GM12864 (cell line): ENCODE data around the gene KIZ.

Experiments used
- DNase-seq: peaks from one replicate; pipeline ENCODE4 v3.0.0-alpha.2; 2011; ENCODE audit warnings: low read depth
- H3K4me3 ChIP-seq: 2 replicates; pipeline ENCODE4 v1.5.1; 2011; ENCODE audit warnings: mild to moderate bottlenecking, low read depth, low read length, control low read depth
- CTCF ChIP-seq: IDR thresholded peaks from 2 replicates; pipeline ENCODE4 v1.5.1; 2011; ENCODE audit warnings: low read depth, mild to moderate bottlenecking, moderate library complexity, low read length, control low read depth, inconsistent platforms; ENCODE audit errors: missing control alignments

The KIZ gene

GRCh38 chr20:21105429-21106170, 20.3 kb upstream of the KIZ start:
- no peak for TF ChIP-seq CTCF
- DNase-seq: no peak
- H3K4me3 ChIP-seq: no peak overlapping the region

- TF ChIP-seq CTCF: no peak
- no peak for DNase-seq
Observed at GRCh38 chr20:21106171-21107017, 19.5 kb upstream of the KIZ start, which contains the start of gene LINC00237. LINC00237 (minus strand) TSS chr20:21106358.

GRCh38 chr20:21109144-21109543, 16.7 kb upstream of the KIZ start:
- no peak for TF ChIP-seq CTCF
- no peak overlapping the region for H3K4me3 ChIP-seq
- DNase-seq: no peak

More at GRCh38 chr20:21106171-21107017, 19.5 kb upstream of the KIZ start, which contains the start of gene LINC00237:
- H3K4me3 ChIP-seq: no peak within 1 kb of the TSS

- no peak overlapping the region for H3K4me3 ChIP-seq
- TF ChIP-seq CTCF: no peak
- DNase-seq: no peak
Observed at GRCh38 chr20:21110811-21111210, 15.1 kb upstream of the KIZ start.

- DNase-seq: no peak
- H3K4me3 ChIP-seq: no peak overlapping the region
- no peak for TF ChIP-seq CTCF
Observed at GRCh38 chr20:21111416-21111815, 14.5 kb upstream of the KIZ start.

- TF ChIP-seq CTCF: no peak
- H3K4me3 ChIP-seq: no peak overlapping the region
- DNase-seq: no peak
Observed at GRCh38 chr20:21113697-21114096, 12.2 kb upstream of the KIZ start.
